ENCODE measurements around the gene HPRT1. TPM values are rescaled to one million over a fixed set of nuclear protein-coding genes. Genes with fewer than 3 reads are reported as not detected.
"Not testable (repeated sequence)": the region's sequence is repeated elsewhere in the genome, so short reads cannot be mapped to it uniquely, and the experiment has no call there.

Gene HPRT1
- total RNA-seq, 2 experiments from 2014 or later, result 66.4 to 67.2 TPM

- no peaks in the 10 kb centered on the region for H3K36me3 Mint-ChIP-seq
- ATAC-seq (ENCODE audit: low read depth), result no peak
Measured at GRCh38 chrX:134457708-134458107, 2.3 kb upstream of the HPRT1 start.

GRCh38 chrX:134459683-134460004, 321 bp upstream of the HPRT1 start:
- POLR2A ChIA-PET, result no interaction called here
- Mint-ChIP-seq H3K9me3 (no peaks in the 10 kb centered on the region), H3K27ac (peak overlapping the region; percentile 82), H3K4me1 (peaks cover 11% of the 10 kb centered on the region), H3K4me3 (peak overlapping the region; percentile 83), H3K27me3 (no peaks in the 10 kb centered on the region), H3K36me3 (no peaks in the 10 kb centered on the region)
- peak; percentile 4 for ATAC-seq (ENCODE audit: low read depth)
- DNase-seq, result no peak

More at GRCh38 chrX:134457708-134458107, 2.3 kb upstream of the HPRT1 start:
- Mint-ChIP-seq H3K27me3 (no peaks in the 10 kb centered on the region), H3K9me3 (no peaks in the 10 kb centered on the region), H3K4me3 (no peak overlapping the region), H3K27ac (no peak overlapping the region), H3K4me1 (peaks cover 5% of the 10 kb centered on the region)
- POLR2A ChIA-PET, result interaction anchor here (0.7 kb wide), 1 partner anchor 97 kb away, joined by 3 read pairs; no protein-coding TSS in a partner anchor
- DNase-seq, result no peak

GRCh38 chrX:134460862-134461220, 876 bp downstream of the HPRT1 start:
- Mint-ChIP-seq H3K27me3 (no peaks in the 10 kb centered on the region), H3K27ac (peak overlapping the region; percentile 82), H3K4me1 (peaks cover 13% of the 10 kb centered on the region), H3K36me3 (peaks cover 1% of the 10 kb centered on the region), H3K9me3 (no peaks in the 10 kb centered on the region), H3K4me3 (peak overlapping the region; percentile 92)
- DNase-seq, result no peak
- no peak for ATAC-seq (ENCODE audit: low read depth)
- POLR2A ChIA-PET, result no interaction called here

- DNase-seq, result no peak
- Mint-ChIP-seq H3K27me3 (no peaks in the 10 kb centered on the region), H3K27ac (no peak overlapping the region), H3K4me3 (peak overlapping the region; percentile 92), H3K4me1 (peaks cover 13% of the 10 kb centered on the region), H3K9me3 (no peaks in the 10 kb centered on the region), H3K36me3 (peaks cover 1% of the 10 kb centered on the region)
- ATAC-seq (ENCODE audit: low read depth), result no peak
- POLR2A ChIA-PET, result no interaction called here
Measured at GRCh38 chrX:134461437-134461836, 1.5 kb downstream of the HPRT1 start.

- Mint-ChIP-seq H3K36me3 (peaks cover 4% of the 10 kb centered on the region), H3K4me3 (no peak overlapping the region), H3K27me3 (no peaks in the 10 kb centered on the region), H3K9me3 (no peaks in the 10 kb centered on the region), H3K27ac (no peak overlapping the region), H3K4me1 (peaks cover 9% of the 10 kb centered on the region)
- DNase-seq, result no peak
- POLR2A ChIA-PET, result no interaction called here
- no peak for ATAC-seq (ENCODE audit: low read depth)
Measured at GRCh38 chrX:134462927-134463326, 3.0 kb downstream of the HPRT1 start.

- POLR2A ChIA-PET; DNase-seq; H3K9me3 Mint-ChIP-seq; H3K36me3 Mint-ChIP-seq; ATAC-seq (ENCODE audit: low read depth); H3K27ac Mint-ChIP-seq; H3K27me3 Mint-ChIP-seq; H3K4me3 Mint-ChIP-seq: not testable (repeated sequence)
- peaks cover 11% of the 10 kb centered on the region for H3K4me1 Mint-ChIP-seq
Measured at GRCh38 chrX:134464453-134464852, 4.5 kb downstream of the HPRT1 start.

GRCh38 chrX:134469486-134469885, 9.5 kb downstream of the HPRT1 start:
- no peak for DNase-seq
- peaks cover 5% of the 10 kb centered on the region for H3K4me1 Mint-ChIP-seq
- peaks cover 6% of the 10 kb centered on the region for H3K36me3 Mint-ChIP-seq
- H3K27ac Mint-ChIP-seq, result peak overlapping the region; percentile 43
- no peak overlapping the region for H3K4me3 Mint-ChIP-seq
- no peaks in the 10 kb centered on the region for H3K9me3 Mint-ChIP-seq
- no peaks in the 10 kb centered on the region for H3K27me3 Mint-ChIP-seq
- ATAC-seq (ENCODE audit: low read depth), result no peak
- POLR2A ChIA-PET, result no interaction called here

GRCh38 chrX:134470013-134470412, 10.0 kb downstream of the HPRT1 start:
- no peak for DNase-seq
- Mint-ChIP-seq H3K27me3 (no peaks in the 10 kb centered on the region), H3K36me3 (peaks cover 6% of the 10 kb centered on the region), H3K4me3 (no peak overlapping the region), H3K4me1 (peaks cover 5% of the 10 kb centered on the region), H3K27ac (no peak overlapping the region), H3K9me3 (no peaks in the 10 kb centered on the region)
- POLR2A ChIA-PET, result no interaction called here
- no peak for ATAC-seq (ENCODE audit: low read depth)

GRCh38 chrX:134472041-134472440, 12.1 kb downstream of the HPRT1 start:
- H3K4me3 Mint-ChIP-seq, result no peak overlapping the region
- no peaks in the 10 kb centered on the region for H3K9me3 Mint-ChIP-seq
- POLR2A ChIA-PET, result no interaction called here
- H3K4me1 Mint-ChIP-seq, result peaks cover 3% of the 10 kb centered on the region
- H3K27me3 Mint-ChIP-seq, result no peaks in the 10 kb centered on the region
- ATAC-seq (ENCODE audit: low read depth) (no peak), DNase-seq (no peak)
- H3K36me3 Mint-ChIP-seq, result peaks cover 8% of the 10 kb centered on the region
- no peak overlapping the region for H3K27ac Mint-ChIP-seq

- Mint-ChIP-seq H3K4me3 (no peak overlapping the region), H3K27ac (no peak overlapping the region), H3K4me1 (no peaks in the 10 kb centered on the region), H3K27me3 (no peaks in the 10 kb centered on the region), H3K36me3 (peaks cover 7% of the 10 kb centered on the region), H3K9me3 (no peaks in the 10 kb centered on the region)
- POLR2A ChIA-PET, result no interaction called here
- ATAC-seq (ENCODE audit: low read depth), result no peak
- DNase-seq, result no peak
Measured at GRCh38 chrX:134476284-134476683, 16.3 kb downstream of the HPRT1 start.

- no peak for DNase-seq
- Mint-ChIP-seq H3K27me3 (no peaks in the 10 kb centered on the region), H3K27ac (no peak overlapping the region), H3K4me1 (no peaks in the 10 kb centered on the region), H3K36me3 (peaks cover 5% of the 10 kb centered on the region), H3K9me3 (no peaks in the 10 kb centered on the region), H3K4me3 (no peak overlapping the region)
- ATAC-seq (ENCODE audit: low read depth), result no peak
- POLR2A ChIA-PET, result no interaction called here
Measured at GRCh38 chrX:134478374-134478773, 18.4 kb downstream of the HPRT1 start.

GRCh38 chrX:134480061-134480460, 20.1 kb downstream of the HPRT1 start:
- POLR2A ChIA-PET, result no interaction called here
- no peaks in the 10 kb centered on the region for H3K4me1 Mint-ChIP-seq
- DNase-seq (no peak), ATAC-seq (ENCODE audit: low read depth) (no peak)
- H3K4me3 Mint-ChIP-seq, result no peak overlapping the region
- H3K9me3 Mint-ChIP-seq, result no peaks in the 10 kb centered on the region
- peaks cover 5% of the 10 kb centered on the region for H3K36me3 Mint-ChIP-seq
- no peak overlapping the region for H3K27ac Mint-ChIP-seq
- H3K27me3 Mint-ChIP-seq, result no peaks in the 10 kb centered on the region

GRCh38 chrX:134481339-134481738, 21.4 kb downstream of the HPRT1 start:
- no peaks in the 10 kb centered on the region for H3K9me3 Mint-ChIP-seq
- no peaks in the 10 kb centered on the region for H3K4me1 Mint-ChIP-seq
- peaks cover 2% of the 10 kb centered on the region for H3K36me3 Mint-ChIP-seq
- POLR2A ChIA-PET, result no interaction called here
- H3K27me3 Mint-ChIP-seq, result no peaks in the 10 kb centered on the region
- ATAC-seq (ENCODE audit: low read depth), result no peak
- no peak overlapping the region for H3K27ac Mint-ChIP-seq
- H3K4me3 Mint-ChIP-seq, result no peak overlapping the region
- no peak for DNase-seq

GRCh38 chrX:134482371-134482770, 22.4 kb downstream of the HPRT1 start:
- POLR2A ChIA-PET, result no interaction called here
- ATAC-seq (ENCODE audit: low read depth), result no peak
- Mint-ChIP-seq H3K36me3 (peaks cover 2% of the 10 kb centered on the region), H3K27me3 (no peaks in the 10 kb centered on the region), H3K4me1 (no peaks in the 10 kb centered on the region), H3K27ac (no peak overlapping the region), H3K9me3 (no peaks in the 10 kb centered on the region), H3K4me3 (no peak overlapping the region)
- DNase-seq, result no peak

- no peak overlapping the region for H3K27ac Mint-ChIP-seq
- DNase-seq (no peak), ATAC-seq (ENCODE audit: low read depth) (no peak)
- H3K4me1 Mint-ChIP-seq, result no peaks in the 10 kb centered on the region
- H3K27me3 Mint-ChIP-seq, result no peaks in the 10 kb centered on the region
- H3K36me3 Mint-ChIP-seq, result no peaks in the 10 kb centered on the region
- no peak overlapping the region for H3K4me3 Mint-ChIP-seq
- POLR2A ChIA-PET, result no interaction called here
- no peaks in the 10 kb centered on the region for H3K9me3 Mint-ChIP-seq
Measured at GRCh38 chrX:134484039-134484438, 24.1 kb downstream of the HPRT1 start.

All from activated naive CD8-positive, alpha-beta T cell treated with anti-CD3 and anti-CD28 coated beads, Interleukin-2, amount 10 ng/mL, durations not matched to agents 7 days and 5 days (primary cell).